ENCODE data around the gene MAMDC4. TPM values are rescaled to one million over a fixed set of nuclear protein-coding genes. Genes with fewer than 3 reads are reported as not detected.
"Not testable (repeated sequence)": the region's sequence is repeated elsewhere in the genome, so short reads cannot be mapped to it uniquely, and the experiment has no call there.

Gene MAMDC4
- total and polyA plus RNA-seq, 9 donors: 2.7 to 33.5 (median 5.6) TPM

DNA sequence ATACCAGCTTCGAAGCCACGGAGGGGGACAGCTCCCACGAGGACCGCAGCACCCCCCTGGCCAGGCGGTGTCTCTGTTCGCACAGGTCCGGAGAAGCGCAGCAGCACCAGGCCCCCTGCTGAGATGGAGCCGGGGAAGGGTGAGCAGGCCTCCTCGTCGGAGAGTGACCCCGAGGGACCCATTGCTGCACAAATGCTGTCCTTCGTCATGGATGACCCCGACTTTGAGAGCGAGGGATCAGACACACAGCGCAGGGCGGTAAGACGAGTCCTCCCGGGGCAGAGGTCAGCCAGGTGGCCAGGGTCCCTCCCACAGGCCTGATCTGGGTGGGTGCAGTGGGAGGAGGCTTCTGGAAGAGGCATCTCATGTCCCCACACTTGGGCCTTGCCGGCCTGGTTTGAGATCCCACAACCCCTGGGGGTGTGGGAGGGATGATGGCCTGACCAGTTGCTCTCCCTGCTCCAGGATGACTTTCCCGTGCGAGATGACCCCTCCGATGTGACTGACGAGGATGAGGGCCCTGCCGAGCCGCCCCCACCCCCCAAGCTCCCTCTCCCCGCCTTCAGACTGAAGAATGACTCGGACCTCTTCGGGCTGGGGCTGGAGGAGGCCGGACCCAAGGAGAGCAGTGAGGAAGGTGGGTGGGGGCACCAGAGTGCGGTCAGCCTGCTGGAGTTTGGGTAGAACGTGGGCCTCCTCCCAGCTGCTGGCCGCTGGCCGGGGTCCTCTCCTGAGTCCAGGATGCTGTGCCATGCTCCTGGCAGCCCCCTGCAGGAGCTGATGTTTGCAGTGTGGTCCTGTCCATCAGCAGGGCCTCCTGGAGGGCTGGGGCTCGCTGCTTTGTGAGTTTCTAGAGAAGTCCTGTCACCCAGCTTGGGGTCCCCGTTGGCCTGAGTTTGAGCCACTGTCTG is 12.7 kb upstream of the MAMDC4 start:
- H3K27ac ChIP-seq (ENCODE audit: low read length): no peak overlapping the region
- WGBS (ENCODE audit: insufficient coverage): 78% methylated on average over 19 of the region's 36 CpGs
- H3K27me3 ChIP-seq (ENCODE audit: control insufficient read depth, insufficient read depth, low read length): peaks cover 18% of the 10 kb centered on the region
- no peak overlapping the region for H3K4me3 ChIP-seq (ENCODE audit: low read length)
- peaks cover 32% of the 10 kb centered on the region for H3K36me3 ChIP-seq (ENCODE audit: control insufficient read depth, insufficient read depth, low read length)
- DNase-seq: no peak
- no peaks in the 10 kb centered on the region for H3K9me3 ChIP-seq (replicated peaks; ENCODE audit: control insufficient read depth, low read depth, low read length)
- peaks cover 62% of the 10 kb centered on the region for H3K4me1 ChIP-seq (ENCODE audit: control insufficient read depth, insufficient read depth, low read length)

DNA sequence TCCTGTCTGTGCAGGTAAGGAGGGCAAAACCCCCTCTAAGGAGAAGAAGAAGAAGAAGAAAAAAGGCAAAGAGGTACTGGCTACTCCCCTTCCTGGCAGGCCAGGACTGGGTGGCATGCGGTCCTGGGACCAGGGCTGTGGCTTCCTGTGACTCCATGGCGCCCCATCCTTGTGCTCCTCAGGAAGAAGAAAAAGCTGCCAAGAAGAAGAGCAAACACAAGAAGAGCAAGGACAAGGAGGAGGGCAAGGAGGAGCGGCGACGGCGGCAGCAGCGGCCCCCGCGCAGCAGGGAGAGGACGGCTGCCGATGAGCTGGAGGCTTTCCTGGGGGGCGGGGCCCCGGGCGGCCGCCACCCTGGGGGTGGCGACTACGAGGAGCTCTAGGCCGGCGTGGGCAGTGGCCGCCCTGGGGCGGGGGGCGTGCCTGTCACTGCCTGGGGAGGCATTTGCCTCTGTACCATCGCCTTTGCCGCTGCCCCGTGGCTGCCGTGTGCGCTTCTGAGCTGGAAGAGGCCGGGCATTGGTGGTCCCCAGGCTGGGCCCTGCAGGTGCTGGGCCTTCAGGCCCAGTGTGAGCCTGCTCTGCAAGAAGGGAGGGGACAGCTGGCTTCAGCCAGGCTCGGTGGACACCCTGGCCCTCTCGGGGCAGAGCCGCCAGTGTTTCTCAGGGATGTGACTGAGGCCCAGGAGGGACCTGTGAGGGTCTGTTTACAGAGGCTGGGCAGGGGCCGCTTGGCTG is 11.8 kb upstream of the MAMDC4 start:
- WGBS (ENCODE audit: insufficient coverage): 58% methylated on average over 29 of the region's 32 CpGs
- Histone ChIP-seq H3K36me3 (ENCODE audit: control insufficient read depth, insufficient read depth, low read length) (peaks cover 32% of the 10 kb centered on the region), H3K4me3 (ENCODE audit: low read length) (no peak overlapping the region), H3K27me3 (ENCODE audit: control insufficient read depth, insufficient read depth, low read length) (peaks cover 22% of the 10 kb centered on the region), H3K4me1 (ENCODE audit: control insufficient read depth, insufficient read depth, low read length) (peaks cover 64% of the 10 kb centered on the region), H3K27ac (ENCODE audit: low read length) (peak overlapping the region; percentile 65), H3K9me3 (replicated peaks; ENCODE audit: control insufficient read depth, low read depth, low read length) (no peaks in the 10 kb centered on the region)
- no peak for DNase-seq

DNA sequence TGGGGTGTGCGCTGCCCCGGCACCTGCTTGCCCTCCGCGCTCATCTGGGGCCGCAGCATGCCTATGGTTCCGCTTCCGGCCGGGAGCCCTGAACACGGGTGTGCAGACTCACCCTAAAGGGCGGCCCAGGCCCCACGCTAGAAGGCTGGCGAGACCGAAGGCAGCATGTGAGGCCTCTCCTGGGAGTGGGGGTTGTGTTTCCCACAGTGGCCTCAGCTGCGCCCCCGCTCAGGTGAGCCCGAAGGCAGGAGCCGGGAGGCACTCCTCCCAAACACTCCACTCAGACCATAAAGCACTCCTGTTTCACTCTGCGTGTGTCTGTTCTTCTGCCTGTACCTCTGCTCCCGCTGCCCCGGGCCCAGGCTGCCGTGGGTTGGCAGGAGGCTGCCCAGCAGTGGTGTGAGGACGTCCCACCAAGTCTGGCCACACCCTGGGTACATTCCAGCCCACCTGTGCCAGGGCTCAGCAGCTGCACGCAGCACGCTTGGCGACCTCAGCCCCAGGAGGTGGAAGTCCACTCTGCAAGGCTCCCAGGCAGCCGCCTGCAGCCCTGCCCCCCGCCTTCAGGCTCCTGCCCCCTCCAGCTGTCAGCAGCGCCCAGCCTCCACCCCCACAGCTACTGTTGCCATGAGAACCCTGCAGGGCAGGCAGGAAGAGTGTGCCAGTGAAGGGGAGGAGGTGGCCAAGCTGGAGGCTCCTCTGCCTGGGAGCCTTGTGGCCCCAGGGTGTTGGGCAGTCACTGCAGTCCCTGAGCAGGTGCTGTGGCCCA is 11.1 kb upstream of the MAMDC4 start:
- H3K36me3 ChIP-seq (ENCODE audit: control insufficient read depth, insufficient read depth, low read length): peaks cover 26% of the 10 kb centered on the region
- peaks cover 63% of the 10 kb centered on the region for H3K4me1 ChIP-seq (ENCODE audit: control insufficient read depth, insufficient read depth, low read length)
- peak overlapping the region; percentile 65 for H3K27ac ChIP-seq (ENCODE audit: low read length)
- H3K27me3 ChIP-seq (ENCODE audit: control insufficient read depth, insufficient read depth, low read length): peaks cover 29% of the 10 kb centered on the region
- H3K4me3 ChIP-seq (ENCODE audit: low read length): no peak overlapping the region
- H3K9me3 ChIP-seq (replicated peaks; ENCODE audit: control insufficient read depth, low read depth, low read length): no peaks in the 10 kb centered on the region
- DNase-seq: peak; percentile 72
- 51% methylated on average over 21 of the region's 28 CpGs for WGBS (ENCODE audit: insufficient coverage)

DNA sequence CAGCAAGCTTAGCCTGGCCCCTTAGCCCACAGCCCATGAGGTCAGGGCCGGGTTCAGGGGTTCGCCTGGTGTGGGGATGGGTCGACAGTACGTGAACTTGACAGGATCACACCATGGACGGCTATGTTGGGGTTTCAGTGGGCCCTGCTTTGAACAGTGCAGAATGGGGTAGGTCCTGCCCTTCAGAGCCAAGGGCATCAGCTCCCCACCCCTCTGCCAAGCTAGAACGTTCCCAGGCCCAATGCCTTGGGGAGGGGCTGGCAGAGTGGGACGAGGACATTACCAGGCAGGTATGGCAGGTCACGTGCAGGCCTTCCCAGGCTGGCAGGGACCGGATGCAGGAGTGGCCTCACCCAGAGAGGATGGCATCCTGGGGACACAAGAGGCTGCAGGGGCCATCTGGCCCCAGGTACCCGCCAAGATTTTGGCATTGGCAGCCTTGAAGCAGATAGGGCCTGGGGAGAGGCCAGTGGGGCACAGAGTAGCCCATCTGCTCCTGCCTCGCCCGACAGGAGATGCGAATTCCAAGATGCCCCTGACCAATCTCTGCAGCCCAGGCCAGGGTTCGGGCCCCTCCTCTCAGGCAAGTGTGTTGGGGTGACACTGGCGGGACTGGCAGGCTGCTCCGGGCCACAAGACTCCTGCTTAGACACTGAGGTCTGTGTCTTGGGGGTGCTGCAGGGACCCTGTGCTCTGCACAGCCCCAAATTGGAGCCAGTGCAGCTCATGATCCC is 10.3 kb upstream of the MAMDC4 start:
- Histone ChIP-seq H3K4me1 (ENCODE audit: control insufficient read depth, insufficient read depth, low read length) (peaks cover 63% of the 10 kb centered on the region), H3K27ac (ENCODE audit: low read length) (peak overlapping the region; percentile 62), H3K36me3 (ENCODE audit: control insufficient read depth, insufficient read depth, low read length) (peaks cover 21% of the 10 kb centered on the region), H3K27me3 (ENCODE audit: control insufficient read depth, insufficient read depth, low read length) (peaks cover 35% of the 10 kb centered on the region)
- H3K4me3 ChIP-seq (ENCODE audit: low read length); DNase-seq; H3K9me3 ChIP-seq (replicated peaks; ENCODE audit: control insufficient read depth, low read depth, low read length): not testable (repeated sequence)
- 32% methylated on average over 12 of the region's 16 CpGs for WGBS (ENCODE audit: insufficient coverage)

DNA sequence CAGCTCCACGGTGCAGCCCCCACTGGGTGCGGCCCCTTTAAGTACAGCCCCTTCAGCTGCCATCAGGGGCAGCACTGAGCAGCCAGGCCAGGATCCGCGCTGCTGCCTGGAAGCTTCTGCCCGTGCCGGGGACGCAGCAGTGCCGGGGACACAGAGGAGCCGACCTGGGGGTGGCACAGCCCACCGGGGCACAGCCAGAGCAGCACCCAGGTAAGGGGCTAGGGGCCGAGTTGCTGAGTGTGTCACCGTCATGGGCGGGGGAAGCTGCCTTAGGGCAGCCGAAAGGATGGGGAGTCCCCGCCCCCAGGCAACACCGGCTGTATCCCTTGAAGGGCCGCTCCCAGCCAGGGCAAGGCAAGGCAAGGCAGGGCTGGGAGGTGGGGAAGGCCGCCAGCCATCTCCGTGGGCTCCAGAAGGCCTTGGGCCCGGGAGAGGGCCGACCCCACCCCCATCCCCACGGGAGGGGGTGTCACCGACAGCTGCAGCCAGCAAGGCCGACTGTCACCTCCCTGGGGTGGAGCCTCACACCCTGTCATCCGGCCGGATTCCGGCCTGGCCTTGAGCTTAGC is 9.7 kb upstream of the MAMDC4 start, which contains the start of gene AJM1:
Gene AJM1, plus strand, starts transcription at position 99 of the 569 bp plus-strand sequence. CDS start 1,937 bp downstream, outside the sequence.
- peak within 1 kb of the TSS; percentile 62 for H3K27ac ChIP-seq (ENCODE audit: low read length)
- peaks cover 21% of the 10 kb centered on the region for H3K36me3 ChIP-seq (ENCODE audit: control insufficient read depth, insufficient read depth, low read length)
- peak; percentile 85 for DNase-seq
- H3K4me3 ChIP-seq (ENCODE audit: low read length): peak within 1 kb of the TSS; percentile 50
- H3K27me3 ChIP-seq (ENCODE audit: control insufficient read depth, insufficient read depth, low read length): peaks cover 41% of the 10 kb centered on the region
- H3K4me1 ChIP-seq (ENCODE audit: control insufficient read depth, insufficient read depth, low read length): peaks cover 67% of the 10 kb centered on the region
- H3K9me3 ChIP-seq (replicated peaks; ENCODE audit: control insufficient read depth, low read depth, low read length): not testable (repeated sequence)
- 2% methylated on average over 16 of the region's 27 CpGs for WGBS (ENCODE audit: insufficient coverage)

DNA sequence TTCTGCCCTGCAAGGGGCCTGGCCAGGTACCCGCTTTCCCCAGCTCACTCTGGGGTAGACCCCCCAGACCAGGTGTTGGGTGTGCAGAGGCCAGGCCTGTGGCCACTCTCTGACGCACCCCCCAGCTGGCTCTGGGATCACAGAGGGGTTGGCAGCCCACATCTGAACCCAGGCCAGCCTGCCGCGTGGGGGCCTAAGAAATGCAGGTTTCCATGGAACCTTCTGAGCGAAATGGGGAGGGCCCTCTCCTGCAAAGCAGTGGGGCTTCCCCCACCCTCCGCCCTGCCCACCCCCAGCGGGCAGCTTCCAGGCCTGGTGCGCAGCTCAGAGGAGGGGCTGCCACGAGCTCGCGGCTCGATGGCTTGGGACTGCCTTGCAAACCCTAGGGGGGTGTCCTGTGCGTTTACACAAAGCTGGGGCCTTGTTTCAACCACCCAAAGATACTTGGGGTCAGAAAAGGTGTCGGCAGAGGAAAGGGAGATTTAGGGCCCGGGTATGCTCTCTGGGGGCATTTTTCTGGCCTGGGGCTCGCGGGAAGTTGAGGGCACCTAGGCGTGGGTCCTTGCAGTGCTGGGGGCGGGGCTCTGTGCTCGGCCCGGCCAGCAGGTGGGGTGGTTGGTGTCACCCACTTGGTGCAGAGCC is 8.9 kb upstream of the MAMDC4 start:
- H3K4me1 ChIP-seq (ENCODE audit: control insufficient read depth, insufficient read depth, low read length): peaks cover 72% of the 10 kb centered on the region
- H3K27me3 ChIP-seq (ENCODE audit: control insufficient read depth, insufficient read depth, low read length): peaks cover 44% of the 10 kb centered on the region
- DNase-seq; H3K27ac ChIP-seq (ENCODE audit: low read length); H3K4me3 ChIP-seq (ENCODE audit: low read length); H3K9me3 ChIP-seq (replicated peaks; ENCODE audit: control insufficient read depth, low read depth, low read length): not testable (repeated sequence)
- WGBS (ENCODE audit: insufficient coverage): 14% methylated on average over 15 of the region's 21 CpGs
- peaks cover 15% of the 10 kb centered on the region for H3K36me3 ChIP-seq (ENCODE audit: control insufficient read depth, insufficient read depth, low read length)

DNA sequence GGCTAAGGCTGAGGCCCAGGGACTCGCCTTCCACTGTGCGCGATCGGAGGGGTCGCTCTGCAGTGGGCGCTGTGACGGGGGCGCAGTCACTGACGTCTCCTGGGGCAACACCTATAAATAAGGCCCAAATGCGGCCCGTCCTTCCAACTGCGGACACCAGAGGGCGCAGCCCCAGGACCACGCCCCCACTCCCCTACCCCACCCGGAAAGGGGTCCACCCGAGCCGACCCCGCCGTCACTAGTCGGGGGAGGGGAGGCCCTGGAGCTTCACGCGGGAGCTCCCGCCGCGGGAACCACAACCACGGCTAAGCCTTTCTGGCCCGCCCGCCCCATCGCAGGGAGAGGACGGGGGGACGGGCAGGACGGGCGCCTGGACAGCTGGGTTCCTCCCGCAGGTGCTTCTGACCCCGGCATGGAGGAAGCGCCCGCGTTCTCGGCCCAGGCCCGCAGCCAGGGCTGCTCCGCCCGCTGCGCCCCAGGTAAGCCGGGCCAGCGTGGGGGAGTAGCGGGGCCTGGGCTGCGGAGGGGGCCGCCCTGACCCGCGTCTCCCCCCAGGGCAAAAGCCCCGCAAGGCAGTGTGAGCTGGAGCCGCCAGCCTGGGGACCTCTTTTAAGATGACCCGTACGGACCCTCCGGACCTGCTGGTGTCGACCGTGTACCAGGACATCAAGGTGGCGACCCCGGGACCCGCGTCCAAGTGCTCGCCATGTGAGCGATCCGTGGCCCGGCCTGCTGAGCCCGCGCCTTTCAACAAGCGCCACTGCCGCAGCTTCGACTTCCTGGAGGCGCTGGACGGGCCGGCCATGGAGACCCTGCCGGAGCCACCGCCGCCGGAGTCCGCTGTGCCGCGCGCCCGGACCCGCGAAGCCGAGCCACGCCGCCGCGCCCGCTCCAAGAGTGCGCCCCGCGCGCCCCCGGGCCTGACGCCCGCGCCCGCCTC is 8.1 kb upstream of the MAMDC4 start:
- peaks cover 73% of the 10 kb centered on the region for H3K4me1 ChIP-seq (ENCODE audit: control insufficient read depth, insufficient read depth, low read length)
- peaks cover 44% of the 10 kb centered on the region for H3K27me3 ChIP-seq (ENCODE audit: control insufficient read depth, insufficient read depth, low read length)
- not testable (repeated sequence) for H3K27ac ChIP-seq (ENCODE audit: low read length); H3K9me3 ChIP-seq (replicated peaks; ENCODE audit: control insufficient read depth, low read depth, low read length); H3K4me3 ChIP-seq (ENCODE audit: low read length); DNase-seq; H3K36me3 ChIP-seq (ENCODE audit: control insufficient read depth, insufficient read depth, low read length)
- WGBS (ENCODE audit: insufficient coverage): 3% methylated on average over 96 of the region's 99 CpGs

DNA sequence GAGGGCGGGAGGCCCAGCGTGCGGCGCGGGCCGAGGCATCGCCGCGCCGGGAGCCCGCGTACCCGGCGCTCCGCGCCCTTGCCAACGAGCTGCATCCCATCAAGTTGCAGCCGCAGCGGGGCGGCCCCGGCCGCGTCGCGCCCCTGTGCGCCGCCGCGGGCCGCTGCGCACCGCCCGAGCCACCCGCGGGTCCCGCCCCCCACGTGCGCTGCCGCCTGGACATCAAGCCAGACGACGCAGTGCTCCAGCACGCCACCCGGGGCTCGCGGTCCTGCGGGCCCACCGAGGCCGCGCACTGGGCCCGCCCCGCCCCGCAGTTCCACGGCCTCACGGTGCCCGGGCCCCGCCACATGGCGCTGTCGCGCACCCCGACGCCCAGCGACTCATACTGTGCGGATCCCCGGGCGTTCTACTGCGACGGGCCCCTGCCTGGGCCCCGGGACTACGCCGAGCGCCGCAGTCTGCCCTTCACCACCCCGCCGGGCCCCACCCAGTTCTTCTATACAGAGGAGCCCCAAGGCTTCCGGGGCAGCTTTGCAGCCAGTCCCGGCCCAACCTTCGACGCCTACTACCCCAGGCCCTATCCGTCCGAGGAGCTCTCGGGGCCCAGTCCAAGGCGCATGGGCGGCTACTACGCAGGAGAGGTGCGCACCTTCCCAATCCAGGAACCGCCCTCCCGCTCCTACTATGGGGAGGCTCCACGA is 7.2 kb upstream of the MAMDC4 start:
- H3K9me3 ChIP-seq (replicated peaks; ENCODE audit: control insufficient read depth, low read depth, low read length): no peaks in the 10 kb centered on the region
- H3K36me3 ChIP-seq (ENCODE audit: control insufficient read depth, insufficient read depth, low read length): no peaks in the 10 kb centered on the region
- no peak for DNase-seq
- peaks cover 44% of the 10 kb centered on the region for H3K27me3 ChIP-seq (ENCODE audit: control insufficient read depth, insufficient read depth, low read length)
- 5% methylated on average over 88 of the region's 88 CpGs for WGBS (ENCODE audit: insufficient coverage)
- peaks cover 70% of the 10 kb centered on the region for H3K4me1 ChIP-seq (ENCODE audit: control insufficient read depth, insufficient read depth, low read length)
- no peak overlapping the region for H3K4me3 ChIP-seq (ENCODE audit: low read length)
- H3K27ac ChIP-seq (ENCODE audit: low read length): no peak overlapping the region
